ENCODE data around the gene TGM2. TPM values are rescaled to one million over a fixed set of nuclear protein-coding genes. Genes with fewer than 3 reads are reported as not detected.

TGM2 gene
- total RNA-seq, 1 experiment from 2014 or later = 113 TPM

DNA sequence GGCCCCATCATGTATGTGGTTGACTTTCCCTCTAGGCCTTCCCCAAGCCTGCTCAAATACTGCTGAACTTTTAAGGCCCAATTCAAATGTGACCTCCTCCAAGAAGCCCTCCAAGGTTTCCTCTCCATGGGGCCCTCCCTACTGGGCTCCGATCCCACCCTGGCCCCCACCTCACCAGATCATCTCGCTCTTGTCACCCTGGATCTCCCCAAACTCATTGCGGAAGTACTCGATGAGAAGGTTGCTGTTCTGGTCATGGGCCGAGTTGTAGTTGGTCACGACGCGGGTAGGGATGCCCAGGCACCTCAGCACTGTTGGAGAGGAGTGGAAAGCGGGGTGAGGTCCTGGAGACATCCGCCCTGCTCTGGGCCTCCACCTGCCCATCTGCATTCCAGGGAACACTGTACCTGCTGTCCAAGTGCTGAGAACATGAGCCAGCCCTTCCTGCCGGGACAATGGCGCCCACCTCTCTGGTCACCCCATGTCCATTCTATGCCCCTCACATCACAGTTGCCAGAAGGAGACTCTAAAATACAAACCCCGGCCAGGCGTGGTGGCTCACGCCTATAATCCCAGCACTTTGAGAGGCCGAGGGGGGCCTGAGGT, 23.1 kb downstream of the TGM2 start:
- ChIA-PET POLR2A (no interaction called here), CTCF (no interaction called here)
- Histone ChIP-seq H3K4me3 (ENCODE audit: low read depth in 2 of 2, low read length in 2 of 2) (no peak overlapping the region), H3K9me3 (ENCODE audit: control insufficient read depth, insufficient read depth, low read depth, low read length) (no peaks in the 10 kb centered on the region), H3K27ac (ENCODE audit: low read length) (no peak overlapping the region), H3K4me1 (ENCODE audit: control insufficient read depth, insufficient read depth, low read length) (peaks cover 29% of the 10 kb centered on the region), H3K27me3 (ENCODE audit: control insufficient read depth, insufficient read depth, low read length) (no peaks in the 10 kb centered on the region), H3K36me3 (ENCODE audit: control insufficient read depth, insufficient read depth, low read length) (peaks cover 3% of the 10 kb centered on the region; the same call in 1 of the 2 replicates)
- BruUV-seq (replicated peaks) = no TSS peak
- no peak for DNase-seq (ENCODE audit: low read depth, low spot score)
- no peak for TF ChIP-seq CTCF (IDR thresholded peaks at IDR 0.05)
- TF ChIP-seq, protein P1, sequence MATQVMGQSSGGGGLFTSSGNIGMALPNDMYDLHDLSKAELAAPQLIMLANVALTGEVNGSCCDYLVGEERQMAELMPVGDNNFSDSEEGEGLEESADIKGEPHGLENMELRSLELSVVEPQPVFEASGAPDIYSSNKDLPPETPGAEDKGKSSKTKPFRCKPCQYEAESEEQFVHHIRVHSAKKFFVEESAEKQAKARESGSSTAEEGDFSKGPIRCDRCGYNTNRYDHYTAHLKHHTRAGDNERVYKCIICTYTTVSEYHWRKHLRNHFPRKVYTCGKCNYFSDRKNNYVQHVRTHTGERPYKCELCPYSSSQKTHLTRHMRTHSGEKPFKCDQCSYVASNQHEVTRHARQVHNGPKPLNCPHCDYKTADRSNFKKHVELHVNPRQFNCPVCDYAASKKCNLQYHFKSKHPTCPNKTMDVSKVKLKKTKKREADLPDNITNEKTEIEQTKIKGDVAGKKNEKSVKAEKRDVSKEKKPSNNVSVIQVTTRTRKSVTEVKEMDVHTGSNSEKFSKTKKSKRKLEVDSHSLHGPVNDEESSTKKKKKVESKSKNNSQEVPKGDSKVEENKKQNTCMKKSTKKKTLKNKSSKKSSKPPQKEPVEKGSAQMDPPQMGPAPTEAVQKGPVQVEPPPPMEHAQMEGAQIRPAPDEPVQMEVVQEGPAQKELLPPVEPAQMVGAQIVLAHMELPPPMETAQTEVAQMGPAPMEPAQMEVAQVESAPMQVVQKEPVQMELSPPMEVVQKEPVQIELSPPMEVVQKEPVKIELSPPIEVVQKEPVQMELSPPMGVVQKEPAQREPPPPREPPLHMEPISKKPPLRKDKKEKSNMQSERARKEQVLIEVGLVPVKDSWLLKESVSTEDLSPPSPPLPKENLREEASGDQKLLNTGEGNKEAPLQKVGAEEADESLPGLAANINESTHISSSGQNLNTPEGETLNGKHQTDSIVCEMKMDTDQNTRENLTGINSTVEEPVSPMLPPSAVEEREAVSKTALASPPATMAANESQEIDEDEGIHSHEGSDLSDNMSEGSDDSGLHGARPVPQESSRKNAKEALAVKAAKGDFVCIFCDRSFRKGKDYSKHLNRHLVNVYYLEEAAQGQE (IDR thresholded peaks at IDR 0.05; ENCODE audit: insufficient read depth in 1 of 2, low read depth in 2 of 2, low read length in 1 of 2) = no peak
- TF ChIP-seq SIN3A (IDR thresholded peaks at IDR 0.05; ENCODE audit: borderline replicate concordance, insufficient read depth, low read depth, low read length) = no peak
- TF ChIP-seq POLR2AphosphoS5 (IDR thresholded peaks at IDR 0.05; ENCODE audit: low read depth, low read length) = no peak
- TF ChIP-seq TCF7L2 (IDR thresholded peaks at IDR 0.05; ENCODE audit: low read depth, low read length) = no peak
- ATAC-seq = no peak
- in situ Hi-C loops (cut with HindIII; ENCODE audit: low pct_unique_long_range_greater_than_20kb, low sequenced_read_pairs) (no loop called here), intact Hi-C loops (cut with micrococcal nuclease; ENCODE audit: unreplicated experiment) (no loop called here)

DNA sequence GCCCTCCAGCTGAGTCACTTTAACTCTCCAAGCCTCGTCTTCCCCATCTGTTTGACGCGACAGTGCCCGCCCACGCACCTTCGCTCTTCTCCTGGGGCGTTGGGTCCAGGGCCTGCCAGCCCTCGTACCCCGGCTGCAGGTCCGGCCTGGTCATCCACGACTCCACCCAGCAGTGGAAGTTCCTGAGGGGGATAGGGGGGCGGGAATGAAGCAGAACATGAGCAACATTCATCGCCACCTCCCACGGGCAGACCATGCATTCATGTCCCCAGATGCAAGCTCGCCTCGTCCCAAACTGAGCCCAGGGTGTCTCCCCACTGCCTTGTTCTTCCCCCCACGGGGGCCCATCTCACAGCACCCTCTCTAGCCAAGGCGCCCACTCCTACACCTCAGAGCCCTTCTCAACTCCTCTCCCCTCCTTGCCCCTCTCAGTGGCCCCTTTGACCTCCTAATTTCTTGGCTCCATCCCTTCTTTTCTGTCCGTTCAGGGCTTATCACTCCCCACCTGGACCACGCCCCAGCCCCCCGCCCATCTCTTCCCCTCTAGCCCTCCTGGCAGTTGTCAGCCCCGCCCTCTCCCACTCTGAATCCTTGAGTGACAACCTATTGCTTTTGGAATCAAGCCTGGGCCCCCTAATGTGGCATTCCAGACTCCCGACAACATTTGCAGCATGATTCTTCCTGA, 23.7 kb downstream of the TGM2 start:
- in situ Hi-C loops (cut with HindIII; ENCODE audit: low pct_unique_long_range_greater_than_20kb, low sequenced_read_pairs) = no loop called here
- DNase-seq (ENCODE audit: low read depth, low spot score) = no peak
- peaks cover 29% of the 10 kb centered on the region for H3K4me1 ChIP-seq (ENCODE audit: control insufficient read depth, insufficient read depth, low read length)

More for the DNA sequence above, 23.7 kb downstream of the TGM2 start:
- intact Hi-C loops (cut with micrococcal nuclease; ENCODE audit: unreplicated experiment) = no loop called here
- H3K36me3 ChIP-seq (ENCODE audit: control insufficient read depth, insufficient read depth, low read length) = peaks cover 3% of the 10 kb centered on the region; the same call in 1 of the 2 replicates
- CTCF ChIA-PET = no interaction called here
- no peak overlapping the region for H3K4me3 ChIP-seq (ENCODE audit: low read depth in 2 of 2, low read length in 2 of 2)
- no peaks in the 10 kb centered on the region for H3K27me3 ChIP-seq (ENCODE audit: control insufficient read depth, insufficient read depth, low read length)
- H3K9me3 ChIP-seq (ENCODE audit: control insufficient read depth, insufficient read depth, low read depth, low read length) = no peaks in the 10 kb centered on the region
- ATAC-seq = no peak
- no peak for TF ChIP-seq POLR2AphosphoS5 (IDR thresholded peaks at IDR 0.05; ENCODE audit: low read depth, low read length)
- TF ChIP-seq, protein P1 (IDR thresholded peaks at IDR 0.05; ENCODE audit: insufficient read depth in 1 of 2, low read depth in 2 of 2, low read length in 1 of 2) = no peak
- BruUV-seq (replicated peaks) = no TSS peak
- H3K27ac ChIP-seq (ENCODE audit: low read length) = no peak overlapping the region
- POLR2A ChIA-PET = no interaction called here
